ENCODE data around the gene ADD1. TPM values are rescaled to one million over a fixed set of nuclear protein-coding genes. Genes with fewer than 3 reads are reported as not detected.
A peak's percentile ranks its signal among the peaks of the same experiment; 100 is the strongest.

ADD1 gene
- total RNA-seq, 2 experiments from 2014 or later = 251 to 260 TPM

GRCh38 chr4:2830632-2831610 is 12.7 kb upstream of the ADD1 start:
- Mint-ChIP-seq H3K27me3 (no peaks in the 10 kb centered on the region), H3K36me3 (peaks cover 22% of the 10 kb centered on the region), H3K4me3 (no peak overlapping the region), H3K4me1 (peaks cover 26% of the 10 kb centered on the region), H3K27ac (no peak overlapping the region), H3K9me3 (ENCODE audit: low read depth) (no peaks in the 10 kb centered on the region)
- DNase-seq (no peak), ATAC-seq (no peak)
- CTCF ChIA-PET = interaction anchor here (0.9 to 1.5 kb wide), 2 partner anchors 15 to 17 kb away, joined by 3 read pairs; no protein-coding TSS in a partner anchor

- H3K27ac Mint-ChIP-seq = peak overlapping the region; percentile 59
- no peaks in the 10 kb centered on the region for H3K27me3 Mint-ChIP-seq
- H3K4me3 Mint-ChIP-seq = no peak overlapping the region
- peaks cover 18% of the 10 kb centered on the region for H3K36me3 Mint-ChIP-seq
- no peaks in the 10 kb centered on the region for H3K9me3 Mint-ChIP-seq (ENCODE audit: low read depth)
- H3K4me1 Mint-ChIP-seq = peaks cover 35% of the 10 kb centered on the region
- CTCF ChIA-PET = interaction anchor here (0.9 to 1.5 kb wide), 2 partner anchors 16 to 18 kb away, joined by 3 read pairs; no protein-coding TSS in a partner anchor
- DNase-seq = no peak
- ATAC-seq = no peak
Measured at GRCh38 chr4:2831611-2832308, 11.9 kb upstream of the ADD1 start.

DNA sequence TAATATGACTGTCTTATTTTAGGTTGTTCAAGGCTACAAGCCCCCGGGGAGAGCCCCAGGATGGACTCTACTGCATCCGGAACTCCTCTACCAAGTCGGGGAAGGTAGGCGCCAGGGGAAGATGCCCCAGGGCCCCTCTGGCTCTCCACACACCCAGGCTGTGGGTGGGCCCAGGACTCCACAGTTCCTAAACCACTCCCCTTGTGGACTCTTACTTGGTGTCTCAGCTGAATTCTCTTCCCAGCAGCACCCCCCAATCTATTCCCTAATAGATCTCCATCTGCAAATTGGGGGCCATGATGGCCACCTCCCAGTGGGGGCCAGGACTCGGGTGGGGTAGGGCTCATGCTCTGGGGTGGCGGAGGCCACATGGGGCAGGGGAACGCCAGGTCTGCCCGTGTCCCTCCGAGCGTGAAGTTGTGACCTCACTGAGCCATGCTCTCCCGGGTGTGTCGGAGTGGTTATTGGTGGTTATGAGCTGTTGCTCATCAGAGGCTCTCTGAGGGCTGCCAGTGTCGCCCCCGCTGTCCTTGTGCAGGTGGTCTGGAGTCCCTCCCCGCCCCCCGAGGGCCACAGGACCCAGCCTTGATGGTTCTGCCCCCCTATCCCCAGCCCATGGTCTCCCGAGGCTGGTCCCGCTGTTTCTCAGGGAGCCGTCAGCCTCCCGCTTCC is 11.2 kb upstream of the ADD1 start:
- H3K4me3 Mint-ChIP-seq = no peak overlapping the region

GRCh38 chr4:2832981-2833670 is 10.5 kb upstream of the ADD1 start:
- H3K27ac Mint-ChIP-seq = peak overlapping the region; percentile 33
- H3K4me3 Mint-ChIP-seq = no peak overlapping the region
- H3K27me3 Mint-ChIP-seq = no peaks in the 10 kb centered on the region
- no peak for DNase-seq
- peaks cover 48% of the 10 kb centered on the region for H3K4me1 Mint-ChIP-seq
- no peak for ATAC-seq
- CTCF ChIA-PET = interaction anchor here (1.5 kb wide), 1 partner anchor 17 kb away, joined by 3 read pairs; no protein-coding TSS in a partner anchor
- no peaks in the 10 kb centered on the region for H3K9me3 Mint-ChIP-seq (ENCODE audit: low read depth)
- peaks cover 19% of the 10 kb centered on the region for H3K36me3 Mint-ChIP-seq

More for the DNA sequence above, 11.2 kb upstream of the ADD1 start:
- H3K27me3 Mint-ChIP-seq = no peaks in the 10 kb centered on the region
- H3K9me3 Mint-ChIP-seq (ENCODE audit: low read depth) = no peaks in the 10 kb centered on the region
- H3K36me3 Mint-ChIP-seq = peaks cover 16% of the 10 kb centered on the region
- peaks cover 41% of the 10 kb centered on the region for H3K4me1 Mint-ChIP-seq
- H3K27ac Mint-ChIP-seq = no peak overlapping the region
- ATAC-seq (no peak), DNase-seq (no peak)
- CTCF ChIA-PET = interaction anchor here (1.5 kb wide), 1 partner anchor 17 kb away, joined by 3 read pairs; no protein-coding TSS in a partner anchor

DNA sequence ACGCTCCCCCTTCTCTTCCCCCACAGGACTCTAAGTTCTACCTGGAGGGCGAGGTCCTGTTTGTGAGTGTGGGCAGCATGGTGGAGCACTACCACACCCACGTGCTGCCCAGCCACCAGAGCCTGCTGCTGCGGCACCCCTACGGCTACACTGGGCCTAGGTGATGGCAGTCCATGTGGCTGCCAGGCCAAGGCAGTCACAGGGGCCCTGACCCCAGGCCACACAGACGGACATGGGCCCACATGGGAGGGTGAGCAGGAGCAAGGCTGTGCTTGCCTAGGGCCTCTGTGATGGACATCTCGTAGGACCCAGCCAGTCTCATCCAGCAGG is 10.0 kb upstream of the ADD1 start:
- Mint-ChIP-seq H3K4me1 (peaks cover 53% of the 10 kb centered on the region), H3K27ac (peak overlapping the region; percentile 36), H3K9me3 (ENCODE audit: low read depth) (no peaks in the 10 kb centered on the region), H3K36me3 (peaks cover 22% of the 10 kb centered on the region), H3K27me3 (no peaks in the 10 kb centered on the region), H3K4me3 (no peak overlapping the region)
- peak; percentile 39 for DNase-seq
- CTCF ChIA-PET = interaction anchor here (2.2 kb wide), 1 partner anchor 11 kb away, joined by 12 read pairs; the partner anchor contains the start of gene ADD1
- no peak for ATAC-seq

DNA sequence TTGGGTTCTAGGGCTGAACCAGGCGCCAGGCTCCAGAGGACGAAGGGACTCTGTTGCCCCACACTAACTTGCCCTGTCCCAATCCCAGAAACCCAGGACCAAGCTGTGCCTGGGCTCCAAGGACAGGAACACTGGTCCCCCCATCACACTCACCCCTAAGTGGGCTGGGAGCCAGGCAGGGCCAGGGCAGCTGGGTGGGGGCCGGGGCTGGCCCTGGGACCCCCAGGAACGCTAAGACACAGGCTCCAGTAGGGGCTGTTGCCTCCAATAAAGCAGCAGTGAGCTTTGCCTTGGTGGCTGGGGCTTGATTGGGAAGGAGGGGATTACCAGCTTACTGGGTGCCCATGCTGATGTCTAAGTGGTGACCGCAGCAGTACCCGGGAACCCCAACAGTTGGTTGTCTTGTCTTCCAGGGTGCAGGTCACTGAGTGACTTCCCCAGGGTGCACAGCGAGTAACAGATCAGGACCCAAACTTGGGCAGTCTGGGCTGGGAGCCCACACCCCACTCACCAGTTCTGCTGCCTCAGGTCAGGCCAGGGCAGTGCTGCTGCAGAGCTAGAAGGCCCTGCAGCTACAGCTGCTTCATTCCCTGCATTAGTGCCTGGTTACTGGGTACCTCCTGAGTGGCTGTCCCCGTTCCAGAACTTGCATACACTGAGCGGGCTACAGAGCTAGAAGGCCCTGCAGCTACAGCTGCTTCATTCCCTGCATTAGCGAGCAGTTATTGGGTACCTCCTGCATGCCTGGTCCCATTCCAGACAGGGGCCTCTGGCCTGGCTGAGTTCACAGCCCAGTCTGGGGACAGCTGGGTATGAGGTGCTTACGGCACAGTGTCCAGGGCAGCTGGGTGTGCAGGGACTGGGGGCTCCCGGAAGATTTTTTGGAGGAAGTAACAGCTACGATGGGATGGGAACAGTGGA is 9.4 kb upstream of the ADD1 start:
- peaks cover 59% of the 10 kb centered on the region for H3K4me1 Mint-ChIP-seq
- DNase-seq = peak; percentile 48
- H3K36me3 Mint-ChIP-seq = peaks cover 22% of the 10 kb centered on the region
- H3K27me3 Mint-ChIP-seq = no peaks in the 10 kb centered on the region
- H3K9me3 Mint-ChIP-seq (ENCODE audit: low read depth) = no peaks in the 10 kb centered on the region
- CTCF ChIA-PET = interaction anchor here (1.0 to 2.3 kb wide), 5 partner anchors 10 to 114 kb away, joined by 3 to 12 read pairs (median 7); partner anchors contain the start of gene ADD1
- H3K27ac Mint-ChIP-seq = peak overlapping the region; percentile 95
- no peak overlapping the region for H3K4me3 Mint-ChIP-seq
- ATAC-seq = peak; percentile 9

DNA sequence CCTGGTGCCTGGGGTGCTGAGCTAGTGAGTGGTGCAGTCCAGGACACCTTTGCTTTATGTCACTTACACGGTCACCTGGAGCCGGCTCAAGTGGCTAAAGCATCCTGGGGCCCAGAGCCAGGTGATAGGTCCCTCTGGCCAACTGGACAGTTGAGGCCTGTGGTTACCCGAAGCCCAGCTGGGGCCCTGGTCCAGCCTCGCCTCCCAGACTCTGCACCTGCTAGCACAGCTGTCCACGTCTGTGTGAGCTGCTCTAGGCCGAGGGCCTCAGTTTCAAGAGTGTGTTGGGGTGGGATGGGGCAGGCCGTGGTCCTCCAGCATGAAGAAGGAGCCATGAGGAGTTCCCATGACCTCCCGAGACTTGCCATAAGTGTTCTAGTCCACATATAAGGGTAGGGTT is 7.7 kb upstream of the ADD1 start:
- Mint-ChIP-seq H3K4me1 (peaks cover 61% of the 10 kb centered on the region), H3K9me3 (ENCODE audit: low read depth) (peaks cover 3% of the 10 kb centered on the region), H3K27me3 (no peaks in the 10 kb centered on the region), H3K27ac (peak overlapping the region; percentile 95), H3K36me3 (peaks cover 29% of the 10 kb centered on the region), H3K4me3 (no peak overlapping the region)
- ATAC-seq = no peak
- DNase-seq = peak; percentile 40
- CTCF ChIA-PET = interaction anchor here (0.9 to 2.3 kb wide), 5 partner anchors 23 to 118 kb away, joined by 3 to 11 read pairs (median 4); no protein-coding TSS in a partner anchor

GRCh38 chr4:2836391-2836859 is 7.2 kb upstream of the ADD1 start:
- no peak overlapping the region for H3K4me3 Mint-ChIP-seq
- no peak for DNase-seq
- H3K27ac Mint-ChIP-seq = peak overlapping the region; percentile 95
- peaks cover 61% of the 10 kb centered on the region for H3K4me1 Mint-ChIP-seq
- H3K36me3 Mint-ChIP-seq = peaks cover 30% of the 10 kb centered on the region
- CTCF ChIA-PET = interaction anchor here (0.7 to 2.3 kb wide), 5 partner anchors 24 to 118 kb away, joined by 3 to 11 read pairs (median 4); no protein-coding TSS in a partner anchor
- no peak for ATAC-seq
- H3K27me3 Mint-ChIP-seq = no peaks in the 10 kb centered on the region
- H3K9me3 Mint-ChIP-seq (ENCODE audit: low read depth) = peaks cover 3% of the 10 kb centered on the region

GRCh38 chr4:2837110-2837903 is 6.3 kb upstream of the ADD1 start:
- H3K4me1 Mint-ChIP-seq = peaks cover 65% of the 10 kb centered on the region
- H3K27me3 Mint-ChIP-seq = no peaks in the 10 kb centered on the region
- peaks cover 30% of the 10 kb centered on the region for H3K36me3 Mint-ChIP-seq

GRCh38 chr4:2837904-2838496 is 5.6 kb upstream of the ADD1 start:
- Mint-ChIP-seq H3K4me1 (peaks cover 70% of the 10 kb centered on the region), H3K27ac (peak overlapping the region; percentile 95), H3K36me3 (peaks cover 28% of the 10 kb centered on the region), H3K9me3 (ENCODE audit: low read depth) (peaks cover 3% of the 10 kb centered on the region), H3K4me3 (peak overlapping the region; percentile 71), H3K27me3 (no peaks in the 10 kb centered on the region)
- DNase-seq = peak; percentile 88
- peak; percentile 84 for ATAC-seq
- CTCF ChIA-PET = interaction anchor here (2.0 kb wide), 1 partner anchor 20 kb away, joined by 10 read pairs; no protein-coding TSS in a partner anchor

More at GRCh38 chr4:2837110-2837903, 6.3 kb upstream of the ADD1 start:
- peak; percentile 4 for ATAC-seq
- peak overlapping the region; percentile 95 for H3K27ac Mint-ChIP-seq
- CTCF ChIA-PET = interaction anchor here (0.7 kb wide), 1 partner anchor 74 kb away, joined by 3 read pairs; no protein-coding TSS in a partner anchor
- peak; percentile 40 for DNase-seq
- peak overlapping the region; percentile 71 for H3K4me3 Mint-ChIP-seq
- H3K9me3 Mint-ChIP-seq (ENCODE audit: low read depth) = peaks cover 3% of the 10 kb centered on the region
